Esophagus muscularis mucosa (tissue), 4 donors: ENCODE results near the gene PARP1. TPM values are rescaled to one million over a fixed set of nuclear protein-coding genes. Genes with fewer than 3 reads are reported as not detected.

Experiments
- DNase-seq: peaks from one replicate; pipeline ENCODE4 v3.0.0-alpha.2; 2017; ENCODE audit errors: extremely low spot score
- H3K27ac ChIP-seq, 4 donors: fragments of 200-600 bp; sonication (generic); replicated peaks in 1 of 4; 1 replicate in 3 of 4; 2 replicates in 1 of 4; pipeline ENCODE4 v1.5.1; 2016 to 2019; ENCODE audit warnings: mild to moderate bottlenecking in 1 of 4
- H3K27me3 ChIP-seq, 4 donors: fragments of 200-600 bp; sonication (generic); one replicate each; pipeline versions ENCODE4 v1.5.1 to v1.6.0; 2016 to 2019
- H3K36me3 ChIP-seq, 4 donors: fragments of 200-600 bp; sonication (generic); one replicate each; pipeline ENCODE4 v1.5.1; 2016 to 2019
- H3K4me1 ChIP-seq, 4 donors: fragments of 200-600 bp; sonication (generic); one replicate each; pipeline ENCODE4 v1.5.1; 2016 to 2019
- H3K4me3 ChIP-seq, 4 donors: fragments of 200-600 bp; sonication (generic); 1 replicate in 2 of 4; 2 replicates in 2 of 4; pipeline ENCODE4 v1.5.1; 2016 to 2019; ENCODE audit warnings: mild to moderate bottlenecking in 4 of 4, moderate library complexity in 1 of 4
- H3K9me3 ChIP-seq, 4 donors: fragments of 200-600 bp; sonication (generic); 1 replicate in 3 of 4; 2 replicates in 1 of 4; pipeline ENCODE4 v1.5.1; 2016 to 2019
- EP300 ChIP-seq: sonication (generic); formaldehyde crosslinking; IDR thresholded peaks from one replicate; pipeline ENCODE4 v1.6.1; 2017; ENCODE audit warnings: antibody characterized with exemption
- POLR2A ChIP-seq: fragments of 450-650 bp; IDR thresholded peaks from one replicate; pipeline ENCODE4 v1.6.1; 2017; ENCODE audit warnings: antibody characterized with exemption, moderate library complexity, mild to moderate bottlenecking, low read depth
- POLR2AphosphoS5 ChIP-seq, 2 donors: sonication (generic); formaldehyde crosslinking; IDR thresholded peaks; one replicate each; pipeline ENCODE4 v1.6.1; 2017; ENCODE audit warnings: antibody characterized with exemption in 2 of 2
- WGBS: methylation state at CpG from one replicate; pipeline ENCODE4 v1.1.5; 2018; 5-methylcytosine and 5-hydroxymethylcytosine counted together
- intact Hi-C: fragments of 100-400 bp; cut with DNase I; formaldehyde crosslinking; loops from one replicate; pipeline ENCODE4 v1.15.1; 2023
- total RNA-seq, 4 donors: library from RNA; depleted of rRNA; stranded (reverse); fragments of >200 nt; gene quantifications; one replicate each; pipeline versions ENCODE4 v1.1.0 to v1.2.1, GENCODE V29; 2016
- TF ChIP-seq, protein P1 (sequence below), 3 experiments: fragments of 200-600 bp in 2 of 3; fragments of 450-650 bp in 1 of 3; sonication (generic) in 2 of 3; IDR thresholded peaks; one replicate each; pipeline ENCODE4 v1.5.1; 2017 to 2019; ENCODE audit warnings: antibody characterized with exemption in 3 of 3, mild to moderate bottlenecking in 2 of 3, moderate library complexity in 1 of 3

Gene PARP1
- total RNA-seq, 4 donors from 2014 or later = 103 to 136 (median 108) TPM

DNA sequence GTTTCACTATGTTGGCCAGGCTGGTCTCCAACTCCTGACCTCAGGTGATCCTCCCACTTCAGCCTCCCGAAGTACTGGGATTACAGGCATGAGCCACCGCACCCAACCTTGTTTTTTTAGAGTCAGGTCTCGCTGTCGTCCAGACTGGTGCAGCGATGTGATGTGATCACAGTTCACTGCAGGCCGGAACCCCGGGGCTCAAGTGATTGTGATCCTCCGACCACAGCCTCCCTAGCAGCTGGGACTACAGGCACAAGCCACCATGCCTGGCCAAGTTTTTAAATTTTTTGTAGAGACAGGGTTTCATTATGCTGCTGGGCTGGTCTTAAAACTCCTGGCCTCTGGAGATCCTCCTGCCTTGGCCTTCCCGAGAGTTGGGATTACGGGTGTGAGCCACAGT, 52.9 kb downstream of the PARP1 start:
- Histone ChIP-seq H3K4me1 (peaks cover 0 to 26% (median 6%) of the 10 kb centered on the region in 4 donors), H3K9me3 (no peaks in the 10 kb centered on the region), H3K4me3 (no peak overlapping the region), H3K36me3 (peaks cover 12 to 45% (median 14%) of the 10 kb centered on the region in 4 donors), H3K27me3 (no peaks in the 10 kb centered on the region), H3K27ac (no peak overlapping the region)
- intact Hi-C loops = no loop called here
- no peak for TF ChIP-seq EP300
- no peak for TF ChIP-seq POLR2AphosphoS5 (IDR thresholded peaks at IDR 0.05)
- no peak for TF ChIP-seq POLR2A
- TF ChIP-seq, protein P1, sequence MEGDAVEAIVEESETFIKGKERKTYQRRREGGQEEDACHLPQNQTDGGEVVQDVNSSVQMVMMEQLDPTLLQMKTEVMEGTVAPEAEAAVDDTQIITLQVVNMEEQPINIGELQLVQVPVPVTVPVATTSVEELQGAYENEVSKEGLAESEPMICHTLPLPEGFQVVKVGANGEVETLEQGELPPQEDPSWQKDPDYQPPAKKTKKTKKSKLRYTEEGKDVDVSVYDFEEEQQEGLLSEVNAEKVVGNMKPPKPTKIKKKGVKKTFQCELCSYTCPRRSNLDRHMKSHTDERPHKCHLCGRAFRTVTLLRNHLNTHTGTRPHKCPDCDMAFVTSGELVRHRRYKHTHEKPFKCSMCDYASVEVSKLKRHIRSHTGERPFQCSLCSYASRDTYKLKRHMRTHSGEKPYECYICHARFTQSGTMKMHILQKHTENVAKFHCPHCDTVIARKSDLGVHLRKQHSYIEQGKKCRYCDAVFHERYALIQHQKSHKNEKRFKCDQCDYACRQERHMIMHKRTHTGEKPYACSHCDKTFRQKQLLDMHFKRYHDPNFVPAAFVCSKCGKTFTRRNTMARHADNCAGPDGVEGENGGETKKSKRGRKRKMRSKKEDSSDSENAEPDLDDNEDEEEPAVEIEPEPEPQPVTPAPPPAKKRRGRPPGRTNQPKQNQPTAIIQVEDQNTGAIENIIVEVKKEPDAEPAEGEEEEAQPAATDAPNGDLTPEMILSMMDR (IDR thresholded peaks at IDR 0.05) = no peak
- no peak for DNase-seq
- WGBS = 97% methylated on average over 9 of the region's 10 CpGs

DNA sequence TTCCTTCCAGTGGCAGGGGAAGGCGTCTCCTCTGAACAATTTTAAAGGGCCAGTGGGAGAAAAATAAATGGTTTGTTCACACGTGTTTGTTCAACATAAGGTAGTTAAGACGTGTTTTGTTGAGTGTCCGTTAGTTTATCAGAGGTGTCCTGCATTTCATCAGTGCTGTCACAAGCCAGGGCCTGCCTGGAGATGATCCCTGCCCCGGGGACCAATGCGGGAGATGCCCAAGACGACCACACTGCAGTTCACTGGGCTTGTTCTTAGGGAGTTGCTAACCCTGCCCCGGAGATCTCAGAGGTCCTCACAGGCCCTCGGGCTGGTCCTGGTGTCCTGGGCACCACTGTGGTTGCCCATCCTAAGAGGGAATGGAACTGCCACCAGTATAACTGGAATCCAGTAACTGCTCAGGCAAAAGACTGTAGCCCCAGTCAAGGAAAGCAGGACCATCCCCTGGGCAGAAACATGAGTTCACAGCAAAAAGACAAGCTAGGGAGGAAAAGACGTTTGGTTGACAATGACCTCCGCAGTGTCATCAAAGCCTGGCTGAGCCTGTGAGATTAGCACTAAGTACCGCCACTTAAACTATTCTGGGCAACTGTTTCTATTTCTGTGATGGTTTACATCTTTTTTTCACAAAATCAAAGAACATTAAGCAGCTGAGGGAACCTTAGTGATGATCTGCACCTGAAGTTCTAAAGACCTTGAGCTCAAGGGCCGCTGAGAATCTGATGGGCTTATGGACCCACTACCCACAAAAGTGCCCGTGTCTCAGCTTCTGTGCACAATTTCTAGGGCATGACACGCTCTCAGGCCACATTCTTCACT, 54.0 kb downstream of the PARP1 start:
- WGBS = 75% methylated on average over 14 of the region's 15 CpGs
- TF ChIP-seq EP300 = no peak
- TF ChIP-seq, protein P1 (IDR thresholded peaks at IDR 0.05) = no peak
- TF ChIP-seq POLR2AphosphoS5 (IDR thresholded peaks at IDR 0.05) = no peak
- TF ChIP-seq POLR2A = no peak
- Histone ChIP-seq H3K4me3 (no peak overlapping the region), H3K27me3 (no peaks in the 10 kb centered on the region), H3K27ac (no peak overlapping the region), H3K4me1 (peaks cover 0 to 26% (median 6%) of the 10 kb centered on the region in 4 donors), H3K9me3 (no peaks in the 10 kb centered on the region), H3K36me3 (peaks cover 4 to 34% (median 6%) of the 10 kb centered on the region in 4 donors)
- intact Hi-C loops = no loop called here
- DNase-seq = no peak

DNA sequence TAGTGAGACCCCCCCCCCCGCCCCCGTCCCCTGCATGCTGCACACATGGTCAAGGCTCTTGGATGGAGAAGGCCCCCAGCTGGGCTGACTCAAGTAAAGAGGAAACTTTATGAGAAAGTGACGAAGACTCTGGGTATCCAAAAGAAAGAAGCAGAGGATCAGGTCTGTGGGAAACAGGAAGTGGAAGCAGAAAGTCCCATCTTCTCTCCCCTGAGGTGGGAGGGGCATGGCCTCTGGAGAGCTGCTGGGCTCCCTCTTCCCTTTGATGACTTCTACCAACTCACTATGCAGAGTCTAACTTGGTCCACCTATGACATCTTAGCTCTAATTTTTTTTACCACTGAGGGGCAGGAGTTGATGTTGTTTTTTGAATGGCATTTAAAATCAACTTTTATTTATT, 56.2 kb downstream of the PARP1 start:
- H3K4me1 ChIP-seq = peaks cover 0 to 23% (median 6%) of the 10 kb centered on the region in 4 donors
- intact Hi-C loops = no loop called here

DNA sequence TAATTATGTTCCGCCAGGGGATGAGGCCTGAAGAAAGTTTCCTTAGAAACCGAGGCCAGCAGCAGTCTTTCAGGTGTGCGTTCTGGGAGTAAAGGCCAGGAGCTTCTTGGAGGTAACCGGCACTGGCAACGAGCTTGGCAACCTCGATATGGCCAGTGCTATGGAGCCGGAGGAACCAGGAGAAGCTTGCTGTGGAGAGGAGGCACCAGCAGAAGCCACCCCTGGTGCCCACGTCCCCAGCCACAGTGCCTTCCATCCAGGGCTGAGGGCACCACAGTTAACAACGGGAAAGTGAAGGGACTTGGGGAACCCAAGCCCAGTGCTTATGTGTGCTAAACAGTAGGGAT, 57.4 kb downstream of the PARP1 start:
- H3K27ac ChIP-seq = no peak overlapping the region
- WGBS = 81% methylated on average over 9 of the region's 9 CpGs
- intact Hi-C loops = no loop called here
- TF ChIP-seq POLR2A (no peak), EP300 (no peak), POLR2AphosphoS5 (IDR thresholded peaks at IDR 0.05) (no peak)
- TF ChIP-seq, protein P1 (IDR thresholded peaks at IDR 0.05) = no peak
- H3K36me3 ChIP-seq = peaks cover 0 to 5% (median 0%) of the 10 kb centered on the region in 4 donors
- no peak overlapping the region for H3K4me3 ChIP-seq
- H3K4me1 ChIP-seq = peaks cover 0 to 12% (median 0%) of the 10 kb centered on the region in 4 donors
- DNase-seq = no peak
- H3K9me3 ChIP-seq = no peaks in the 10 kb centered on the region
- no peaks in the 10 kb centered on the region for H3K27me3 ChIP-seq

More for the DNA sequence above, 56.2 kb downstream of the PARP1 start:
- DNase-seq = no peak
- H3K36me3 ChIP-seq = peaks cover 0 to 13% (median 0%) of the 10 kb centered on the region in 4 donors
- no peaks in the 10 kb centered on the region for H3K9me3 ChIP-seq
- H3K27me3 ChIP-seq = no peaks in the 10 kb centered on the region
- no peak overlapping the region for H3K4me3 ChIP-seq
- no peak overlapping the region for H3K27ac ChIP-seq
- TF ChIP-seq POLR2AphosphoS5 (IDR thresholded peaks at IDR 0.05) (no peak), EP300 (no peak), POLR2A (no peak)
- TF ChIP-seq, protein P1 (IDR thresholded peaks at IDR 0.05) = no peak
- WGBS = 81% methylated on average over 3 of the region's 3 CpGs
